Hematopoietic multipotent progenitor cell treated with erythropoietin and hydrocortisone succinate and interleukin-3 and kit ligand, for 17 days (in vitro differentiated cells): ENCODE data around the gene KCTD17.
A peak's percentile ranks its signal among the peaks of the same experiment; 100 is the strongest.

Experiments
- DNase-seq: peaks from one replicate; pipeline ENCODE4 v3.0.0-alpha.2; 2015; ENCODE audit warnings: low spot score

Gene KCTD17, protein sequence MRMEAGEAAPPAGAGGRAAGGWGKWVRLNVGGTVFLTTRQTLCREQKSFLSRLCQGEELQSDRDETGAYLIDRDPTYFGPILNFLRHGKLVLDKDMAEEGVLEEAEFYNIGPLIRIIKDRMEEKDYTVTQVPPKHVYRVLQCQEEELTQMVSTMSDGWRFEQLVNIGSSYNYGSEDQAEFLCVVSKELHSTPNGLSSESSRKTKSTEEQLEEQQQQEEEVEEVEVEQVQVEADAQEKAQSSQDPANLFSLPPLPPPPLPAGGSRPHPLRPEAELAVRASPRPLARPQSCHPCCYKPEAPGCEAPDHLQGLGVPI

DNA sequence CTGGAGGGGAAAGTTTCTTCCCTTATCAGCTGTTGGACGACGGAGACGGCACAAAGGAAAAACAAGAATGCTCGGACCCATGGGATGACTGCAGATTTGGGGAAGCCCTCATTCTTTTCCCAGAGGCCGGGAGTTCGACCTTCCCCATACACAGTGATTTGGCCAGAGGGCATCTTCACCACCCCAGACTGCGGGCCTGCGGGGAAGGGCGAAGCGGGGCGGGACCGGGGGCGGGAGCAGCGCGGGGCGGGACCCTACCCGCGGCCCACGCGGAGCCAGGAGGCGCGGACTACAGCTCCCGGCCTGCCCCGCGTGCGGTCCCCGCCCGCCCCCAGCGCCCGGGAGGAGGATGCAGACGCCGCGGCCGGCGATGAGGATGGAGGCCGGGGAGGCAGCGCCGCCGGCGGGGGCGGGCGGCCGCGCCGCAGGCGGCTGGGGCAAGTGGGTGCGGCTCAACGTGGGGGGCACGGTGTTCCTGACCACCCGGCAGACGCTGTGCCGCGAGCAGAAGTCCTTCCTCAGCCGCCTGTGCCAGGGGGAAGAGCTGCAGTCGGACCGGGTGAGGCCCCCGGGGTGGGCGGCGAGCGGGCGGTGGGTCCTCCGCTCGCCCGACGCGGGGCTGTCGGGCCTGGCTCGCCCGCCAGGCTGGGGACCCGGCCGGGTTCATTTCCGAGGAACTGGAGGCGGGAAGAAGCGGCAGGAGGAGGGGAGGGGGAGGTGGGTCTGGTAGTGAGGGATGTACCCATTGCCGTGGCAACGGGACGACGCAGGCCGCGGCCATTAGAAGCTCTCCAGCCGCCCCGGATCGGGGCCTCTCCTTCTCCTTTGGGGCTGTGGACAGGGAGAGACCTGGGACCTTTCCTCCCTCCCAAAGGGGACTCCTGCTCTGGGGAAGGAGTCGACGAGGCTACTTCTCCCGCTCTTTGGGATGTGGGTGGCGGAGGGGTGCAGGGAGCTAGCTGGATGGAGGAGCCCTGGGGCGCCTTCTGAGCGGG is at the start of gene KCTD17:
TSS of gene KCTD17 (plus strand) at position 352 of the 995 bp plus-strand sequence. CDS start at position 371, 19 bp downstream.
- DNase-seq: no peak

DNA sequence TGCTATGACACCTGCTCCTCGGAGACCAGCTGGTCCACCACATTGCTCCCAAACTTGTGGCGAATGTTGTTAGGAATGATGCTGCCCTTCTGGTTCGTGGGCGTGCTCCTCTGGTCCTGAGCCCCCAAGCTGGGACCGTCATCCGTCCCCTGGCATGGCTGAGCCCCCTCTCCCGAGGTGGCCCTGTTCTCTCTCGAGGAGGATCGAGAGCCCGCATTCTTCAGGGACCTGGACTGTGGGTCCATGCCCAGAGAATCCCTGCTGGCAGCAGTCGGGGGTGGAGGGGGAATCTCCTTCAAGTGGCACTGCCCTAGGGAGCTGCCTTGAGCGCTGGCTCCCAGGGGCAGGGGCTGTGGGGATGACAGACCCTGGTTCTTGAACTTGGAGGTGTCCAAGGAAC is 49.7 kb upstream of the KCTD17 start:
- no peak for DNase-seq

DNA sequence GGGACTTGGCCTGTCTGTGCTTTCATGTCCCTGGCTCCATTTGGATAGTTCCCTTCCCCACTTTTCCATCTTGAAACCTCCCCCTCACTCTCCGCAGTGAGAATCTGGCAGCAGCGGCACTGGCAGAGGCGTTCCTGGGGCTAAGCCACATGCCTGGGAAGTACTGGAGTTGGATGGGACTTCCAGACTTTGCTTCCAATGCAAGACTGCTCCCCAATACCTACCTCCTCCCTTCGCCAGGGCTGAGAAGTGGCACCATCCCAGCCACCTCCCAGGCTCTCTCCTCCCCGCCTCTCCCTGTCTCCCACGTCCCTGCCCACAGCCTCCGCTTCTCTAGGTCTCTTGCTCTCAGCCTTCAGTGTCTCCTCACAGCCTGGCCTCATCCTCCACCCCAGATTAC is 48.9 kb upstream of the KCTD17 start:
- no peak for DNase-seq

DNA sequence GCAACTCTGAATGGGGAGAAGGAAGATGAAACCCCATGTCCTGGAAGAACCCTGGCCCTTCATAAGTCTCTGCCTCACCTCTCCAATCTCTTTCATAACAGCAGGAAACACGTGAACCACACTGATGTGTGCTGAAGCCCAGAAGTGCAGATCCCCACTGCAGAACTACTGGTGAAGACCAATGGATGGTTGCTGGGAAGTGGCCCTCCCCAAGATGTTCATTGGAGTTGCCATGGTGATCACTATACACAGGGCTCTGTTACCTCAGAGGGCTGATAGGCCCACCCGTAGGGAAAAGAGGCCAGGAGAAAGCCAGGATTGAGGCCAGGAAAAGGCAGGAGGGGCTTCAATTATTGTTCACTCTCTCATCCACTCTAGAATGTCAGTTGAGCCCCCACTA is 43.9 kb upstream of the KCTD17 start:
- DNase-seq: no peak

DNA sequence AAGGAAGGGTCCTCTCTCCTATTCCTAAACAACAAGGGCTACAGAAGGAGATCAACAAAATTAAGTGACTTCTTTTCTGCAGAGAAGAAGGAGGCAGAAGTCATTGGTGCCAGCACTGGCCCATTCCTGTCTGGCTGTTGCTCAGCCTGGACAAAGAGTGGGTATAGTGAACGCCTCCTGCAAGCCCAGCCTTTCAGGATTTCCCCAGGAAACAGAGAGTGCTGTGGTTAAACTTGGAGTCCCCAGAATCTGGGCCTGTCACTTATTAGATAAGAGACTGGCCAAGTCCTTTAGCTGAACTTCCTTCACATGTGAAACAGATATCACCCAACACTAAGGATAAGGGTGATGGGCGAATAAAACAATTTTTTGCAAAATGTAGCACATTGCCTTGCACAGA is 43.2 kb upstream of the KCTD17 start:
- no peak for DNase-seq

DNA sequence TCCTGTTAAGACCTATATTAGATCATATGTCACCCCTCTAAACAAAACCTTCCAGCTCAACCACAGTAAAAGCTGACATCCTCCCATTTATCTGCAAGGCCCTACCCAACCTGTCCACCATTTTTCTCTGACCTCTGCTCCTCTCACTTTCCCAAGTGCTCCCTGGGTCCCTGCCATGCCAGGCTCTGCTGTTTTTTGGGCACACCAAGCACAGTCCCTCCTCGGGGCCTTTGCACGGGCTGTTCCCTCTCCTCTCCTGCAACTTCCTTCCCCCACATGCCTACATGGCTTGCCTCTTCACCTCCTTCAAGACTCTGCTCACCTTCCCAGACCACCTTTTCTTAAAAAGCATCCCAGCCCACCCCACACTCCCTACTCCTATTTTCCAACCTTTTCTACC is 42.1 kb upstream of the KCTD17 start:
- no peak for DNase-seq

DNA sequence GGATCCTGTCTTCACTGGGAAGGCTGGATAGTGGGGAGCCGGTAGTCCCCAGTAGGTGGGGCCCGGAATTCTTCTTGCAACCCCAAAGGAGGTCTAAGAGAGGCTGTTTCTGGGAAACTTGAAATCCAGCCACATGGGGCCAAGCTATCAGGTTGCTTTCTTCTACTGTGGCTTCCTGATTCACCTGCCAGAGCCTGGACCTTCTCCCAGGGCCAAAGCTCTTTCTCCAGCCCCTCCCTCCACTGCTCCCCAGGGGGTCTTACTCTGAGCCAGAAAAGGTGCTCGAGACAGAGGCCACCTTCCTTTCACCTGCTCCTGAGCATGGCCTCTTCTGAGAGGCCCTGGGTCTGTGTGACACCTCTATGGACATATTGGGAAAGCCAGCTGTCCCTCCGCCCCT is 41.4 kb upstream of the KCTD17 start:
- DNase-seq: no peak

DNA sequence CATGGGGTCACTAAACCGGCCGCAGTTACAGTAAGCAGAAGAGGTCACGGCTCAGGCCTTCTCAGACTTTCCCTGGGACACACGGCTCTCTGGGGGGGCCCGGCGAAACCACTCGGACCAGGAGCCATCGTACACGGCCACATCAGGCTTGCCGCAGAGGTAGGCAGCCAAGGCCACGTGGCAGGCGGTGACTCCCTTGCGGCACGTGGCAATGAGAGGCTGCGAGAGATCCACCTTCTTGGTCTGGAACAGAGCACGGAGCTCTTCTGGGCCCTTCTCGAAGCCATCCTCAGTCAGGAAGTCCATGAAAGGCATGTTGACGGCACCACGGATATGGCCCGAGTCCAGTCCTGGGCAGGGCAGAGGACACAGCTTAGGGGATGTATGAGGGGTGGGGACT is 40.6 kb upstream of the KCTD17 start:
- no peak for DNase-seq

DNA sequence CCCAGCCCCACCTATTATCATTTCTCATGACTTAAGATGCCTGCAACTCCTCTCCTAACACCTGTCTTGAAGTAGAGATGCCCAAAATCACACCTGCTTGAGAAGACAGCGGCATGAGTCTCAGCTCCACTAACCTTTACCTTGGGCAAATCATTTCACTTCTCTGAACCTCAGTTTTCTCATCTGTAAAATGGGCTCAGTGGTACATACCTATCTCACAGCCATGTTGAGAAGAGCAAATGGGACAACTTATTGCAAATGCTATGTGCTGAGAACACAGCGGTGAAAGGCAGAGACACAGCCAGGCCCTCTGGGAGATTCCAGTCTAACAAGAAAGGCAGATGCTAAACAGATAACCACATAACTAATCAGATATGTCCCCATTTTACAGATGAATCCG is 40.1 kb upstream of the KCTD17 start:
- DNase-seq: no peak

DNA sequence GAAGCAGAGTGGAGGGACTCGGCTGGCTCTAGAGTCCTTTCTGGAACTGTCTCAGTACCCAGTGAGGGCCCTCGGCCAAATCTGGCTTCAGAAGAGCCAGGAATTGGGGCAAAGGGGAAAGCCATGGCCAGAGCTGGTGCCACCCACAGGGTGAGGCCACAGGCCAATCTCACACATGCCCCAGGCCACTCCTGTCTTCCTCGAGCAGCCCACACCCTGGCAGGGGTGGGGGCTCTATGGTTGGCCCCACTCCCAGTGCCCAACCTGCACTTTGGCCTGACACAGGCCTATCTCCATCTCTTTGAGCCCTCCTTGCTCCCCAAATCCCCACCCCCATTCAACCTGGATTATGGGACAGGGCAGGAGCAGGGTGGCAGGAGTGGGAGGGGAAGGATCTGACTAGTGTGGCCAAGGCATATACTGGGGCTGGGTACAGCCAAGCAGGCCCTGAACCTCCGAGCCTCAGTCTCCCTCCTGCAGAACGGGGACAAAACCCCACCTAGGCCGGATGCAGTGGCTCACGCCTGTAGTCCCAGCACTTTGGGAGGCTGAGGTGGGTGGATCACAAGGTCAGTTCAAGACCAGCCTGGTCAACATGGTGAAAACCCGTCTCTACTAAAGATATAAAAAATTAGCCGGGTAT is 39.2 kb upstream of the KCTD17 start:
- no peak for DNase-seq

DNA sequence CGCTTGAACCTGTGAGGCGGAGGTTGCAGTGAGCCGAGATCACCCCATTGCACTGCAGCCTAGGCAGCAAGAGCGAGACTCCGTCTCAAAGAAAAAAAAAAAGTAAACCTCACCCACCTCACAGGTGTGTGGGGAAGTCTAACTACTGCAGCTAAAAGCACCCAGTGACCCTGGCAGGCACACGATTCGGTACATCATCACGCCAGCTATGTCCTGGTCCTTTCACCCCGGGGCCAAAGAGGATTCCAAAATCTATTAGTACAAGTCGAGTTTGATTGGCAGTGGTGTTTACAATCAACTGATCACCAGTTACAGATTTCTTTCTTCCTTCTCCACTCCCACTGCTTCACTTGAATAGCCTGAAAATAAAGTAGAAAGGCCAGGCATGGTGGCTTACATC is 38.6 kb upstream of the KCTD17 start:
- no peak for DNase-seq

DNA sequence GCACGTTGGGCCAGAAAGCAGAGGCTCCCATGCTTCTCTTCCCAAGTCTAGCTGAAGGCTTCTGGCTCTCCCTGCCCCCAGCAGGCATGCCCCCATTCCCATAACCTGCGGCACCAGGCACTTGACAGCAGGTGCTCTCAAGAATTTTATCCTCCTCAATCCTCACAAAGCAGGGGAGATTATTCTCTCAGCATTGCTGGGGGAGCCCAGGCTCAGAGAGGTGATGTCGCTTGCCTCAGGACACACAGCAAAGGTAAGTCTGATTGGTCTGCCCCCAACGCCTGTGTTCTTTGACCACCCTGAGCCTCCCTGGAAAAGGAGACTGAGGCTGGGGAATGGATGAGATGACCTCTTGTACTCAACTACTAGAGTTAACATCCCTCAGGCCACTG is 37.1 kb upstream of the KCTD17 start:
- no peak for DNase-seq

DNA sequence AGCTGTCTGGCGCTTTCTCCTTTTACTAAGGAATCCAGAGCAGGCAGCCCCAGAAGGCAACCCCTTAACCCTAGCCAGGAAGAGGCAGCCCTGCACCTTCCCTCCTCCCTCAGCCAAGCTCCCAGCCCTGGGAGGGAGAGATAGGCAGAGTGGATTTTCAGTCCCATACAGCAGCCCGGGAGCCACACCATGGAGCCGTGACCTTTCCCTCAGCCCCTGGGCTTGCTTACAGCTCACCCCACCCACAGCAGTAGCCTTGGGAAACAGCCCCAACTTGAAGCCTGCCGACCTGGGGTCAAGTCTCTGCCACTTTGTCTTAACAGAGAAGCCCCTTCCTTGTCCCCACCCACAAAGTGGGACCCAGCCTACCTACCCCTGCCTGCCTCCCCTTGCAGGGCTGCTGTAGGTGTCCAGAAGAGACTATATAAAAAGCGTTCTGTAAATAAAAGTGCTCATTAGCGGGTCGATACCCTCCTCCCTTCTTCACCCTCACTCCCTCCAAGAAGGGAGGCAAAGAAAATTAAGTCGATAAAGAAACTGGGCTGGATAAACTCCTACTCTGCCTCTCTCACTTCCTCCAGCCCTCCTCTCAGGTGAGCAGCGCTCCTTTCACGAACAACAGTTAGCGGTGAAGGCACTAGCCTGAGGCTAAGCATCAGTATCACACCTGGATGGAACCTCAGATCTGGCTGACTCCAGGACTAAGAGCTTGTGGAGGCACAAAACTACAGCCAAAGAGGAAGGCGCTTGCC is 36.5 kb upstream of the KCTD17 start:
- DNase-seq: no peak

DNA sequence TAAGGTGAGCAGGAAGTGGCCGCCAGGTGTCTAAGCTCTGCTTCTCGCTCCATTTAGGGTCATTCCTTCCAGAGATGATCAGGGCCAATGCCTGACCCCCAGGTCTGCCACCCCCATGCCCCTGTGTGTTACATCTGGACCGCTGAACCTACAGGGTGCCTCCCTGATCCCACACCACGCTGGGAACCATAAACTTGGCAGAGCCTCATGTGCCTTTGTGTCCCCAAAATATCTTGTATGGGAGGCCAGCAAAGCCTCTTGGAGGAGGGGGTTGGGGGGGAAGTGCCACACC is 36.0 kb upstream of the KCTD17 start:
- DNase-seq: no peak

DNA sequence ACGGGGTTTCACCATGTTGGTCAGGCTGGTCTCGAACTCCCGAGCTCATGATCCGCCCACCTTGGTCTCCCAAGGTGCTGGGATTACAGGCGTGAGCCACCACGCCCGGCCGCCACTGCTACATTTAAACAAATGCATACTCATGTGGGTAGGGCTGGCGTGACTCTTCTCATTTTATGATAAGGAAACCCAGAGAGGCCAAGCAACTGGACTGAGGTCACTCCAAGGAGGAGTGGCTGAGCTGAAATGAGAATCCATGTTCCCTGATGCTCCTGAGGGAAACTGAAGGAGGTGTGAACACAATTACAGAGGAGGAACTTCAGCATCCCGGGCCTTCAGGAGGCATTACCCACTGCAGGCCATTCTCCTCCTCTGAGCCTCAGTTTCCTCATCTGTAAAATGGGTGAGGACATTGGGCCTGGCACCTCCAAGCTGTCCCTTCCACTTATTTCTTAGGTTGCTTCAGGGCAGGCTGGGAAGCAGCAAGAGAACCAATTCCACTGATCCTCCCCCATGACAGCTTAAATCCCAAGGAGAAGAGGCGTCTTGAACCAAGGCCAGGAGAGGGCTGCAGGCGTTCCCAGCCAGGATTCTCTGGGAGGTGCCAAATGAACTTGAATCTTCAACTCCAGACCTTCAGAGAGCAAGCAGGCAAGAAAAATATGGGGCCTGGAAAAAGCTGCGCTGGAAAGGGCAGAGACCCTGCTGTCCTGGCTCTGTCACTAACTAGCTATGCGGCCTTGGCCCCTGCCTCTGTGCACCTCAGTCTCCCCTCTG is 35.2 kb upstream of the KCTD17 start:
- DNase-seq: peak; percentile 73

DNA sequence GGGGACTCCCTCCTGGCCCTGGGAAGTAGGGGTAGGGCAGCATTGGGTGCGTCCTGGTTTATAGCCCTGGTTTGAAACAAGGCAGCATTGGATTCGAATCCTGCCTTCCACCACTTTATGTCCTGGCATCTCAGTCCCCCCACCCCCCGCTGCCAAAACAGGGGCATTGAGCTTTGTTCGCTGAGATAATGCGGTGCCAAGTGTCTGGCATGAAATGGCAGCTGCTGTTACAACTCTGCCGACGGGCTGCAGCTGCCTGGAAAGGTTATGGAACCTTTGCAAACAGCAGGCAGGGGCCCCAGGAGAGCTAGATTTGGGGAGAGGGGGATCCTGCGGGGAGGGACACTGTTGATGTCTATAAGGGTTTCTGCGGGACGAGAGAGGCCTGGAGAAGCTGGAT is 34.2 kb upstream of the KCTD17 start:
- DNase-seq: no peak

DNA sequence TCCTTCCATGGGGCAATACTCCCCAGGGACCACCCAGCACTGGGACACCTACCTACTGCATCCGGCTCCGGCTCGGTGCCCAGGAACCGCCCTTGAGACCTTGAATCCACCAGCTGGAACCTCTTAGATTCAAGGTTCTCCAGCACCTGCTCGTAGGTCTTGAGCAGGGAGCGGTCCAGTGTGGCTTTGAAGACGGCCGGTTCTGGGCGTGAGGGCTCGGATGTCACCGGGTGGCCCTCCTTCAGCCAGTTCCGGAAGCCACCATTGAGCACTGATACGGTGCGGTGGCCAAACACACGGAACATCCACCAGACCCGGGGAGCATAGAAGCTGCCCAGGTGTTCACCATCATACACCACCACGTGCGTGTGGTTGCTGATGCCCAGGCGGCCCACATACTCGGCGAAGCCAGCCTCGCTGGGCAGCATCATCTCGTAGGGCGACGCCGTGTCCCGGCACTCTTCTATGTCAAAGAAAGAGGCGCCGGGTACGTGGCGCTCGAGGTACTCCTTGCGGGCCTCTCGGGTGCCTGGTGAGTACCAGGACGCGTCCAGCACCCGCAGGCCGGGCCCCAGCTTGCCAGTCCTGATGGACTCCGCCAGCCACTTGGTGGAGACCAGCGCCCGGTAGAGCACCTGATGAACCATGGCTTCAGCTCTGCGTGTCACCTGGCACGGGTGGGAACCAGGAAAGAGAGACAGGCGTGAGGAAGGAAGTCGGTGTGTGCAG is 33.3 kb upstream of the KCTD17 start:
- no peak for DNase-seq

DNA sequence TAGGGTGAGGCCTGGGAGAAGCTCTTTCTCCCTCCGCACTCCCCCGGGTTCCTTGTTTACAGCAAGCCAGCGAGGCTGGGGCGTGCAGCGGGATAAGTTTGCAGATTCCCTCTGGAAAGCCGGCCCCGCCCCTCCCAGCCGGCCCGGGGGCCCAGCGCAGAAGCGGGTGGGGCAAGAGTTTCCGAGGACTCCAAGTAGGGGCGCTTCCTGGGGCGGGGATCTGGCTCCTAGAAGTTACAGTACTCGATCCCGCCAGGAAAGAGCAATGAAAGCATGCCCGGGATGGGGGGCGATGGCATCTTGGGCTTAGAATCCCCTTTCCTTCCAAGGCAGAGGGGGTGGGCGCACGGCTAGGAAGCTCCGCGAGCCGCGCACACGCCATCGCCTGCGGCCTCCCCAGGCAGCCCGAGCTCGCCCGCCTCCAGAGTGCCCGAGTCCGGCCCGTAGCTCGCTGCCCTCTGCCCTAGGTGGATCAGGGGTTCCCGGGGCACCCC is 32.7 kb upstream of the KCTD17 start:
- DNase-seq: peak; percentile 17

DNA sequence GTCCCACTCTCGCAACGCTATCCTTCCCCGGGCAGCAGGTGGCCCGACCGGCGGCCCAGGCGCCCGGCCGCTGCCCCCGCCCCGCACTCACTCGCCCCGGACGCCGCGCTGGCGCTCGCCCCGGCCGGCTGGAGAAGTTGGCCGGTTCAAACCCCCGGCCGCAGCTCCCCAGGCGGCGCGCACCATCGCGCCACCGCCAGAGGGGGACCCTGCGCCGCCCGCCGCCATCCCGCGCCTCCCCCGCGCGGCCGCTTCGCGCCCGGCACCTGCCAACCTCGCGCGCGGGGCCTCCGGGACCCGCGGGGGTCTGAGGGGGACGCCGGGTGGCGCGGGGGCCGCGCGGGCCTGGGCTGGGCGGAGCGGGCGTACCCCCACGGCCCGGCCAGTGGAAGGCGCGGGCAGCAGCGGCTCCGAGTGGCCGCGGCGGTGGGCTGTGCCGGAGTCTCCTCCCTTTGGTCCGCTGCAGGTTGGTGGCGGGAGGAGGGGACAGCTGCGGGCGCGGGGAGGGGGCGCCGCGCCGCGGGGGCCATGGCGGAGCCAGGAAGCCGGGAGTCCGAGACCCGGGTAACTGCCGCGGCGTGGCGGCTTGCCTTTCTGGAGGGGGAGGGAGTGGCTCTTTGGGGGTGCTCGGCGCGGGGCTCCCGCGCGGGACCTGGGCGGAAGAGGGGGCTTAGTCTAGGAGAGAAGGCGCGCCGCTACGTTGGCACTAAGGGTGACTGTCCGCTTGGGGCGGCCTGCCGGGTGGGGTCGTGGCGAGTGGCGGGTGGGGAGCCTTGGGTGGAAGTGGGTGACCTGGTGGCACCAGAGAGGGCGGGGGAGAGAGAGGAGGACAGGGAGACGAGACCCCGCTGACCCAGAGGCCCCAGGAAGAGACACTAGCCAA is 32.0 kb upstream of the KCTD17 start, which contains the start of the genes MPST and TST:
TSS of gene MPST (plus strand) at position 434 of the 883 bp plus-strand sequence. CDS start at position 529, 95 bp downstream.
TSS of gene TST (minus strand) at position 139 of the 883 bp plus-strand sequence. CDS start 715 bp downstream, outside the sequence.
- DNase-seq: peak; percentile 54
